OCI-LY1 (cell line): ENCODE measurements around the gene FLYWCH1.

Experiments used
- EZH2 ChIP-seq: fragments of 200-600 bp; sonication (generic), shearing (Covaris generic); IDR thresholded peaks from 2 replicates; pipeline ENCODE4 v1.8.0; 2017; ENCODE audit warnings: borderline replicate concordance, mixed run types, mild to moderate bottlenecking, antibody characterized with exemption, low read length, moderate library complexity, mixed read lengths
- TF ChIP-seq, protein P1 (sequence below): fragments of 200-600 bp; sonication (generic), shearing (Covaris generic); IDR thresholded peaks from 2 replicates; pipeline ENCODE4 v1.5.1; 2017; ENCODE audit warnings: mild to moderate bottlenecking, antibody characterized with exemption, low read length, moderate library complexity, mixed read lengths

DNA sequence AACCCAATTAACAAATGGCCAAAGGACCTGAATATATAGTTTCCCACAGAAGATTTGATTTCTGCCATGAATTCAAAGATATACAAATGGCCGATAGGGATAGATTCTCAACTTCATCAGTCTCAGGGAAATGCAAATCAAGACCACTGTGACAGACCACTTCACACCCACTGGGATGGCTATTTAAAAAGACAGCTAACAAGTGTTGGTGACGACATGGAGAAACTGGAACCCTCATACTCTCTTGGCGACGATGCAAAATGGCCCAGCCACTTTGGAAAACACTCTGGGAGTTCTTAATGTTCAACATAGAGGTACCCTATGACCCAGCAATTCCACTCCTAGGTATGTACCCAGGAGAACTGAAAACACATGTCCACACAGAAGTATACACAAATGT, 34.9 kb downstream of the FLYWCH1 start:
- TF ChIP-seq, protein P1, sequence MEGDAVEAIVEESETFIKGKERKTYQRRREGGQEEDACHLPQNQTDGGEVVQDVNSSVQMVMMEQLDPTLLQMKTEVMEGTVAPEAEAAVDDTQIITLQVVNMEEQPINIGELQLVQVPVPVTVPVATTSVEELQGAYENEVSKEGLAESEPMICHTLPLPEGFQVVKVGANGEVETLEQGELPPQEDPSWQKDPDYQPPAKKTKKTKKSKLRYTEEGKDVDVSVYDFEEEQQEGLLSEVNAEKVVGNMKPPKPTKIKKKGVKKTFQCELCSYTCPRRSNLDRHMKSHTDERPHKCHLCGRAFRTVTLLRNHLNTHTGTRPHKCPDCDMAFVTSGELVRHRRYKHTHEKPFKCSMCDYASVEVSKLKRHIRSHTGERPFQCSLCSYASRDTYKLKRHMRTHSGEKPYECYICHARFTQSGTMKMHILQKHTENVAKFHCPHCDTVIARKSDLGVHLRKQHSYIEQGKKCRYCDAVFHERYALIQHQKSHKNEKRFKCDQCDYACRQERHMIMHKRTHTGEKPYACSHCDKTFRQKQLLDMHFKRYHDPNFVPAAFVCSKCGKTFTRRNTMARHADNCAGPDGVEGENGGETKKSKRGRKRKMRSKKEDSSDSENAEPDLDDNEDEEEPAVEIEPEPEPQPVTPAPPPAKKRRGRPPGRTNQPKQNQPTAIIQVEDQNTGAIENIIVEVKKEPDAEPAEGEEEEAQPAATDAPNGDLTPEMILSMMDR: no peak
- no peak for TF ChIP-seq EZH2
